ENCODE results near the gene CAMSAP2. TPM values are rescaled to one million over a fixed set of nuclear protein-coding genes. Genes with fewer than 3 reads are reported as not detected.
"Not testable (repeated sequence)": the region's sequence is repeated elsewhere in the genome, so short reads cannot be mapped to it uniquely, and the experiment has no call there.

The CAMSAP2 gene
- total RNA-seq, 1 donor = 2.7 TPM

DNA sequence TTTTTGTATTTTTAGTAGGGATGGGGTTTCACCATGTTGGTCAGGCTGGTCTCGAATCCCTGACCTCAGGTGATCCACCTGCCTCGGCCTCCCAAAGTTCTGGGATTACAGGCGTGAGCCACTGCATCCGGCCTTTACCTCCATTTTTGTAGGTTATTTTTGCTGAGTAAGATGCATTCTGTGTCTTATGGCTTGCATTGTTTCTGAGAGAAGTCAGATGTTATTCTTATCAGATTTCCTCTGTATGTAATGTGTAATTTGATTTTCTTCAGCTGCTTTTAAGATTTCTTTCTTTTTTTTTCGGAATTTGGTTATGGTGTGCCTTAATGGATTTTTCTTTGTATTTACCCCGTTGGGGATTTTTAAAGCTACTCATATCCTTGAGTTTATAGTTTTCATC, 52.3 kb downstream of the CAMSAP2 start:
- H3K27me3 ChIP-seq (ENCODE audit: insufficient read depth, low read length); H3K4me3 ChIP-seq (ENCODE audit: low read length); H3K4me1 ChIP-seq (ENCODE audit: insufficient read depth, low read length): not testable (repeated sequence)

DNA sequence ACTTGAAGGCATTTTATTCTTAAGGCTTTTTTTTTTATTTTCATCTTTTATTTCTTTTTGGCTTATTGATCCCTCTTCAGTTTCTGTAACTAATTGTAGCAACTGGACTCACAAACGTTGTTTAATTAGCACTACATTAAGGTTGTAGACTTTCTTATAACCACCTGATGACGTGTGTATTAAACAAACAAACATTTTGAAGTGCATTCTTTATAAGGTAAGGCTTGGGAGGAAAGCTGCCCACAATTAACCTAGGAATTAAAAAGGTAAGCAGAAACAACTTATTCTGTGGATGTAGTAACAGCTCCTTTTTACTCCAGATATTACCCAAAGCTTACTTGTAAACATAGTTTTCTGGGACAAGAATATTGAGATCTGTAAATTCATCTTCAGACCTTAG, 55.0 kb downstream of the CAMSAP2 start:
- no peaks in the 10 kb centered on the region for H3K9me3 ChIP-seq (ENCODE audit: low read depth, low read length)
- H3K27me3 ChIP-seq (ENCODE audit: insufficient read depth, low read length) = no peaks in the 10 kb centered on the region
- no peak overlapping the region for H3K4me3 ChIP-seq (ENCODE audit: low read length)
- no peaks in the 10 kb centered on the region for H3K4me1 ChIP-seq (ENCODE audit: insufficient read depth, low read length)

More for the DNA sequence above, 52.3 kb downstream of the CAMSAP2 start:
- not testable (repeated sequence) for H3K9me3 ChIP-seq (ENCODE audit: low read depth, low read length)

DNA sequence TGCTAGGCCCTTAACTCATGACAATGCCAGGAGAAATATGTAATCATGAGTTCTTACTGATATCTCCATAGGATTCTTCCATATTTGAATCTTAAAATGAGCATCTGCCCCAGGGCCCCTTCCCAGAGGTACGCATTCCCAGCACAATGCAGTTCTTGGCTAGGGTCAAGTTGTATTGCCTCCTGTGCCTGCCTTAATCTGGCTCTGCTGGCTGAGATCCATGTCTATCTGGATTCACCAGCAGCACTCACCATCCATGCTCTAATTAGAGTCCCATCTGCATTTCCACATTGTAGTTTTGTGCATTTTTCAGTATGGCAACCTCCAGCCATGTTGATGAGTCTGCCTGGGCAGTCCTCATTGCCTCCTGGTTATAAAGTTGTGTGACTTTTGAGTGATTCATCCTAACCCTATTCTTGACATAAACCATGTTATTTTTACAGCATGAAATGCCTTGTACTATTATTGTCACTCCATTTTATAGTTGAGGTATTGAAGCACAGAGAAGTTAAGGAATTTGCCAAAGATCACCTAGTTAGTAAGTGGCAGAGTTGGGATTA, 55.9 kb downstream of the CAMSAP2 start:
- Histone ChIP-seq H3K4me3 (ENCODE audit: low read length) (no peak overlapping the region), H3K9me3 (ENCODE audit: low read depth, low read length) (no peaks in the 10 kb centered on the region), H3K27me3 (ENCODE audit: insufficient read depth, low read length) (no peaks in the 10 kb centered on the region), H3K4me1 (ENCODE audit: insufficient read depth, low read length) (no peaks in the 10 kb centered on the region)

DNA sequence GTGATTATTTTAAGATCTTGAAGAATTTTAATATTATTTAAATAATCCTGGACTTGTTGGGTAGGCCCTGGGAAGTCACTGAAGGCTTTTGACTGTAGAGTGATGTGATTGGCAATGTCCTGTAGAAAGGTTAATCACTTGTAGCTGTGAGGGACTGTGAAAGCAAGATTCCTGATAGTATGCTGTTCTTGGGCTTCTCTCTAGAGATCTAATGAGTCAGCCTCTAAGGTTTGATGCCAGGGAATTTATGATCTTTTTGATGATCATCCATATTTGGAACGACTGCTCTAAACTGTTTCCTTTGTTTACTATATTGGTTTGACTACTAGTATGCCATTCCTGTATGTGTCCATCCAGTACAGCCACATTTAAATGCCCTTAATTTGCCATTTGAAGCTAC, 56.5 kb downstream of the CAMSAP2 start:
- no peaks in the 10 kb centered on the region for H3K4me1 ChIP-seq (ENCODE audit: insufficient read depth, low read length)
- H3K9me3 ChIP-seq (ENCODE audit: low read depth, low read length) = no peaks in the 10 kb centered on the region
- no peaks in the 10 kb centered on the region for H3K27me3 ChIP-seq (ENCODE audit: insufficient read depth, low read length)
- no peak overlapping the region for H3K4me3 ChIP-seq (ENCODE audit: low read length)

DNA sequence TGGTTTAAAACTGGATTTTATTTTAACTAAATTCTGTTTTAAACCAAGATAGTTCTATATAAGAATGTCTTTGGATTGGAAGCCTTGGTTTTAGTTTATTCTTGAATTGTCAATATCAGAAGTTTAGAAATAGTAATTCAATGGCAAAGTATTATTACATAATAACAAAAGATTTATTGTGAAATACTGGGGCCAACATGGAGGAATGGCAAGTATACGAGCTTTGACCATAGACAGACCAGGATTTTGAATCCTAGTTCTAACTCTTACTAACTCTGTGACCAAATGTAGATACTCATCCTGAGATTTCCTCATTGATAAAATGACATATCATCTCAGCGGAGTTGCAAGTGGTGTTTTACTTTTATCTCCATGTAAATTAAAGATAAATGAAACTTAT, 63.3 kb downstream of the CAMSAP2 start:
- H3K4me1 ChIP-seq (ENCODE audit: insufficient read depth, low read length) = no peaks in the 10 kb centered on the region
- H3K9me3 ChIP-seq (ENCODE audit: low read depth, low read length) = no peaks in the 10 kb centered on the region

DNA sequence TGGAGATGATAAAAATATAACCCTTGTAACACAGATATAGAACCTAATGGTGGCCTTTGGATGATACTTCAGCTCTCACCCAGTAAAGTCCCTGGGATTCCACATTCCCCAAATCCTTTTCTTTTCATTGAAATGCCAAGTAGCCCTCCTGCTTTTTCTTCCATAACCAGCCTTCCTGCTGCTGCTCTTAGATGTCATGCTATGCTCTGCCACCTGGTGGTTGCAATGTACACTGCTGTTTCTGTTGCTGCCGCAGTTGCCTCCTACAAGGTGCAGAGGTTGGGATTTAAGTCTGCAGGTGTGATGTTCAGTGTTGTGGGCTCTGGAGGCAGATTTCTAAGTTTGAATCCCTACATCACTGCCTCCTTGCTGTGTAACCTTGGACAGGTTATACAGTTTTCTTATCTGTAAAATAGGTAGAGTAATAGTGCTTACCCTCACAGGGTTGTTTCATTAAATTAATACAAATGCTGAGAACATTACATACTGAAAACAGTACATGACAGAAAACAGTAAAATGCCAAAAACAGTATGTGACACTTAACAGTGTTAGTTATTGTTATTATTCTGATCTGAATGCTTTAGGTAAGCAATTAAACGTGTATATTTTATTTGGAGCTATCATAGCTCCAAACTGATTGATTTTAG, 64.3 kb downstream of the CAMSAP2 start:
- H3K27me3 ChIP-seq (ENCODE audit: insufficient read depth, low read length) = no peaks in the 10 kb centered on the region

More for the DNA sequence above, 63.3 kb downstream of the CAMSAP2 start:
- H3K4me3 ChIP-seq (ENCODE audit: low read length) = no peak overlapping the region
- no peaks in the 10 kb centered on the region for H3K27me3 ChIP-seq (ENCODE audit: insufficient read depth, low read length)

DNA sequence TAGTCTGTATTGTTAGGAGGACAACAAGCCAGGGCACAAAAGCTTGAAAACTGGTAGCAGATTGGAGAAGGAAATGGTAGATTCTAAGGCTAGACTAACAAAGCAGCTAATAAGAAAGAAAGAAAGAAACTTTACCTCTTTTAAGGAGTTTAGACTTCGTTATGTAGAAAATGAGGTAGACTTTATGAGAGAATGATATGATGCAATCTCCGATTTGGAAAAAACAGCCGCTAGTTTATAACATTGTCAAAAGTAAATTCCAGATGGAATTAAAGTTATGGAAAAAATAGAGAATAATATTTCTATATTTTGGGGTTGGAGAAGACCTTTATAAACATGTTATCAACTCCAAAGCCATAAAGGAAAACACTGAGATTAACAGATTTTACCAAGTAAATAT, 67.0 kb downstream of the CAMSAP2 start:
- Histone ChIP-seq H3K9me3 (ENCODE audit: low read depth, low read length) (no peaks in the 10 kb centered on the region), H3K27me3 (ENCODE audit: insufficient read depth, low read length) (no peaks in the 10 kb centered on the region), H3K4me3 (ENCODE audit: low read length) (no peak overlapping the region), H3K4me1 (ENCODE audit: insufficient read depth, low read length) (no peaks in the 10 kb centered on the region)

More for the DNA sequence above, 64.3 kb downstream of the CAMSAP2 start:
- H3K4me3 ChIP-seq (ENCODE audit: low read length) = no peak overlapping the region
- H3K4me1 ChIP-seq (ENCODE audit: insufficient read depth, low read length) = no peaks in the 10 kb centered on the region
- H3K9me3 ChIP-seq (ENCODE audit: low read depth, low read length) = no peaks in the 10 kb centered on the region

DNA sequence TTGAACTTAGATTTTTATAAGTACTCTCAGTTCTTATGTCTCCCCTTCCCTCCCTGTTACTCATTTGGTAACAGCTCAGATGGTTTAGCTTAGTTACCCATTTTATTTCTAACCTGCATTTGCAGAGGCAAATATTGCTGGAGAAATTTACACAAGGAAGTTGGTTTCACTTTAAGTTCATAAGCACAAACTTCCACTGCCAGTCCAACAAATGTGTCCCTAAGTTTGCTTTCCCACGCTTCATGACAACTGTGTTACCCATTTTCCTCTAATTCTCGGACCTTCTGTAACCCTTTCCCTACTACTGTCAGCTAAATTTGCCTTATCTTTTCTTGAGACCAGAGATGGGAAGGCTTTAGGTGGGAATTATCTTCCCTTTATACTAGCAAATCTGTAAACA, 70.2 kb downstream of the CAMSAP2 start:
- no peaks in the 10 kb centered on the region for H3K9me3 ChIP-seq (ENCODE audit: low read depth, low read length)
- H3K4me3 ChIP-seq (ENCODE audit: low read length) = no peak overlapping the region
- H3K27me3 ChIP-seq (ENCODE audit: insufficient read depth, low read length) = no peaks in the 10 kb centered on the region
- no peaks in the 10 kb centered on the region for H3K4me1 ChIP-seq (ENCODE audit: insufficient read depth, low read length)

DNA sequence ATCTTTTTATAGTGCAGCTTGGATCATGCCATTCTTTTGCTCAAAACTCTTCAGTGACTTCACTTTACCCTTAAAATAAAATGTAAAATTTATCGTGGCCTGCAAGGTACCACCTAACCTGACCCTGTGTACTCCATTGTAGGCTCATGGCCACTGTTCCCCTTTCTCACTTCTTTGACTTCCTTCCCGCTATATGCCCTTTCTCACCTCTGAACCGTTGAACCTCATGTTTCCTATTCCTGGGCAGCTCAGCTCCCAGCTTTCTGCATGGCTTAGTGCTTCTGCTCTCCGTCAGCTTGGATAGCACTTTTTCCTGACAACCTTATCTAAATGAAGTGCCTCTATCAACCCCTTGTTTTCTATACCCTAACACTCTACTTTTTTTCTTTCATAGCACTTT, 73.0 kb downstream of the CAMSAP2 start:
- no peaks in the 10 kb centered on the region for H3K27me3 ChIP-seq (ENCODE audit: insufficient read depth, low read length)
- H3K9me3 ChIP-seq (ENCODE audit: low read depth, low read length) = no peaks in the 10 kb centered on the region
- no peaks in the 10 kb centered on the region for H3K4me1 ChIP-seq (ENCODE audit: insufficient read depth, low read length)
- no peak overlapping the region for H3K4me3 ChIP-seq (ENCODE audit: low read length)

DNA sequence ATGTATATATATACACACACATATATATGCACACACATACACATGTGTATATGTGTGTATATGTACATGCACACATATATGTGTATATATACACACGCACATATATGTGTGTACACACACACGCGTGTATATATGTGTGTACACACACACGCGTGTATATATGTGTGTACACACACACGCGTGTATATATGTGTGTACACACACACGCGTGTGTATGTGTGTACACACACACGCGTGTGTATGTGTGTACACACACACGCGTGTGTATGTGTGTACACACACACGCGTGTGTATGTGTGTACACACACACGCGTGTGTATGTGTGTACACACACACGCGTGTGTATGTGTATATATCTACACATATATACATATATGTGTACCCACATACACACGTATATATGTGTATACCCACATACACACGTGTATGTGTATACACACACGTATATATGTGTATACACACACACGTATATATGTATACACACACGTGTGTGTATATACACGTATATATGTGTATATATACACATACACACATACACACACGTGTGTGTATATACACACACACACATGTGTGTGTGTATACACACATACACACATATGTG, 78.0 kb downstream of the CAMSAP2 start:
- H3K9me3 ChIP-seq (ENCODE audit: low read depth, low read length); H3K27me3 ChIP-seq (ENCODE audit: insufficient read depth, low read length); H3K4me3 ChIP-seq (ENCODE audit: low read length); H3K4me1 ChIP-seq (ENCODE audit: insufficient read depth, low read length): not testable (repeated sequence)

DNA sequence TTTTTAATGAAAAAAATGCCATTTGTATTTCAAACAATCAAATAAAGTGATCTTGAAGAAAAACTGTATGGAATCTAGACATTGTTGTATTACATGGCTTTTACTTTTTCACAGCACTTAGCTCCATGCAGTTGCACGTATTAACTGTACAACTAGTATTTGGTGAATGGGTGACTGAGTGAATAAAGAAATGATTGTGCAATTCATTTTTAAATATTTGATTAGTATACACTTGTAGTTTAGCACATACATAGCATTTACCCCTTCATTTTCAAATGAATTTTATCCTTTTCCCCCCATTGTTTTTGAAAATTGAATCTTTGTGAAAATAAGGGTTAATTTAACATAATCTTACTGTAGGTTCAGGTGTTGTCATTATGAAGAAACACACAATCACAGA, 79.6 kb downstream of the CAMSAP2 start:
- Histone ChIP-seq H3K27me3 (ENCODE audit: insufficient read depth, low read length) (no peaks in the 10 kb centered on the region), H3K4me1 (ENCODE audit: insufficient read depth, low read length) (no peaks in the 10 kb centered on the region), H3K9me3 (ENCODE audit: low read depth, low read length) (no peaks in the 10 kb centered on the region), H3K4me3 (ENCODE audit: low read length) (no peak overlapping the region)

DNA sequence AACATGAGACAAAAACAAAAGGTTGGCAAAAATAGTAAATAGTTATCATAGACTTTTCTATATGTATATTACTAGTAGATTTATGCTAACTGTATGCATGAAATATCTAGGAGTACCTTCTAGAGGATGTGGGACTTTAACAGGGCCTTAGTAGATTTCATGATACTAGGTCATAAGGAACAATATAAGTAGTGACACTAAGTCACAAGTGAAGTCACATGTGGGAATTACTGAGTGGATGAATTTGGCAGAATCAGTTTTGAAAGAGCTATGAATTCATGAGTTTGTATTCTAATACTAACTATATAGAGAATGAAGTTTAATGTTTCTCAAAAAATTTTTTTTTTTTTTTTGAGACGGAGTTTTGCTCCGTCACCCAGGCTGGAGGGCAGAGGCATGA, 81.0 kb downstream of the CAMSAP2 start:
- no peaks in the 10 kb centered on the region for H3K4me1 ChIP-seq (ENCODE audit: insufficient read depth, low read length)

DNA sequence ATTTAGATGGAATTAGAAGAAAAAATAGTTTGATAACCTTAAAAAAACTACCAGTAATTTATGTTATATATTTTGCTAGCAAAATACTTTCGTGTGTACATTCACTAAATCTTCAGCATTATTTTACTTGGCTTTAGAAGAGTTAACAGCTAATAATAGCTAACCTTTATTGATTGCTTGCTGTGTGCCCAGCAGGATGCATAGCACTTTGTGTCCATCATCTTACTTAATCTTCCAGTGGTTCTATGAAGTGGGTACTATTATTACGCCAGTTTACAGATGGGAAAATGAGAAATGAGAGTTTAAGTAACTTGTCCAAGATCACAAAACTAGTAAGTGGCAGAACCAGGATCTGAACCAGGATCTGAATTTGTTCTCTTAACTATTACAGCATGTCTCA, 92.4 kb downstream of the CAMSAP2 start:
- no peaks in the 10 kb centered on the region for H3K4me1 ChIP-seq (ENCODE audit: insufficient read depth, low read length)
- no peak overlapping the region for H3K4me3 ChIP-seq (ENCODE audit: low read length)
- no peaks in the 10 kb centered on the region for H3K27me3 ChIP-seq (ENCODE audit: insufficient read depth, low read length)
- no peaks in the 10 kb centered on the region for H3K9me3 ChIP-seq (ENCODE audit: low read depth, low read length)

More for the DNA sequence above, 81.0 kb downstream of the CAMSAP2 start:
- no peaks in the 10 kb centered on the region for H3K27me3 ChIP-seq (ENCODE audit: insufficient read depth, low read length)
- no peak overlapping the region for H3K4me3 ChIP-seq (ENCODE audit: low read length)
- H3K9me3 ChIP-seq (ENCODE audit: low read depth, low read length) = no peaks in the 10 kb centered on the region

DNA sequence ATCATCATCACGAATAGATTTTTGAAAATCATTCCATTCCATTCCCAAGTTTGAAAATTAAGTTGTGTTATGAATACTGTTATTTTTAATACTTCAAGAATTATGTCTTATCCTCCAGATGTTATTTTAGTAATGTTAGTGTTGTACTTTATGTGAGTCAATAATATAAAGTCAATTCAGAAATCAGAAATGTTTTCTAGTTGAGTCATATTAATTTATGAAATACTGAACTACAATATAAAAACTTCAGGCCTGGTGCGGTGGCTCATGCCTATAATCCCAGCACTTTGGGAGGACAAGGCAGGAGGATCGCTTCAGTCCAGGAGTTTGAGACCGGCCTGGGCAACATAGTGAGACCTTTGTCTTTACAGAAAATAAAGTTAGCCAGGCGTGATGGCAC, 95.7 kb downstream of the CAMSAP2 start:
- H3K9me3 ChIP-seq (ENCODE audit: low read depth, low read length) = no peaks in the 10 kb centered on the region
- H3K4me3 ChIP-seq (ENCODE audit: low read length) = no peak overlapping the region
- no peaks in the 10 kb centered on the region for H3K27me3 ChIP-seq (ENCODE audit: insufficient read depth, low read length)
- no peaks in the 10 kb centered on the region for H3K4me1 ChIP-seq (ENCODE audit: insufficient read depth, low read length)

DNA sequence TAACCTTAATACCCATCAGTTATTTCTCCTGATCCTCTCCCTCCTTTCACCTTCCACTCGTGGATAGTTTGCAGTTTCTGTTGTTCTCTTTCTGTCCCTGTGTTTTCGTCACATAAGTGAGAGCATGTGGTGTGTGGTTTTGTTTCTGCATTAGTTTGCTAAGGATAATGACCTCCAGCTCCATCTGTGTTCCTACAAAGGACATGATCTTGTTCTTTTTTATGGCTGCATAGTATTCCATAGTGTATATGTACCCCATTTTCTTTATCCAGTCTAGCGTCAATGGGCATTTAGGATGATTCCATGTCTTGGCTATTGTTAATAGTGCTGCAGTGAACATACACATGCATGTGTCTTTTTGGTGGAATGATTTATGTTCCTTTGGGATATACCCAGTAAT, 97.5 kb downstream of the CAMSAP2 start:
- Histone ChIP-seq H3K9me3 (ENCODE audit: low read depth, low read length) (no peaks in the 10 kb centered on the region), H3K4me3 (ENCODE audit: low read length) (no peak overlapping the region), H3K27me3 (ENCODE audit: insufficient read depth, low read length) (no peaks in the 10 kb centered on the region), H3K4me1 (ENCODE audit: insufficient read depth, low read length) (no peaks in the 10 kb centered on the region)

Data from mononuclear cell (primary cell).